HG02759 (cell line): ENCODE data around the gene SLC16A4.
"Not testable (repeated sequence)": the region's sequence is repeated elsewhere in the genome, so short reads cannot be mapped to it uniquely, and the experiment has no call there.

ENCODE experiments used
- ATAC-seq: cut with Tn5 transposase; IDR thresholded peaks from one replicate; pipeline ENCODE4 v1.9.1; 2021; ENCODE audit warnings: mild to moderate bottlenecking, moderate library complexity; ENCODE audit not compliant: unreplicated experiment

Gene SLC16A4

GRCh38 chr1:110390692-110391245 lies at the start of gene SLC16A4:
TSS of gene SLC16A4 (minus strand) at chr1:110391026. CDS start at chr1:110389323, 1,703 bp downstream.
- ATAC-seq, result no peak

- ATAC-seq, result not testable (repeated sequence)
These were observed 49.0 kb upstream of the SLC16A4 start for GRCh38 chr1:110439873-110440272.

GRCh38 chr1:110438893-110439292 lies 48.1 kb upstream of the SLC16A4 start:
- ATAC-seq, result no peak

- not testable (repeated sequence) for ATAC-seq
These were observed 46.9 kb upstream of the SLC16A4 start for GRCh38 chr1:110437645-110438299.

- no peak for ATAC-seq
These were observed 45.8 kb upstream of the SLC16A4 start for GRCh38 chr1:110436635-110437034.

- no peak for ATAC-seq
These were observed 44.1 kb upstream of the SLC16A4 start for GRCh38 chr1:110434946-110435345.

- no peak for ATAC-seq
These were observed 43.0 kb upstream of the SLC16A4 start for GRCh38 chr1:110433803-110434202.

- ATAC-seq, result no peak
These were observed 42.4 kb upstream of the SLC16A4 start for GRCh38 chr1:110433213-110433612.

GRCh38 chr1:110430901-110431300 lies 40.1 kb upstream of the SLC16A4 start:
- ATAC-seq, result no peak

- no peak for ATAC-seq
These were observed 39.5 kb upstream of the SLC16A4 start for GRCh38 chr1:110430366-110430765.

GRCh38 chr1:110428946-110429345 lies 38.1 kb upstream of the SLC16A4 start:
- no peak for ATAC-seq

GRCh38 chr1:110426854-110427253 lies 36.0 kb upstream of the SLC16A4 start:
- no peak for ATAC-seq

- no peak for ATAC-seq
These were observed 34.9 kb upstream of the SLC16A4 start for GRCh38 chr1:110425612-110426152.

GRCh38 chr1:110424699-110425611 lies 34.1 kb upstream of the SLC16A4 start:
- no peak for ATAC-seq

GRCh38 chr1:110420874-110421793 lies 30.3 kb upstream of the SLC16A4 start:
- no peak for ATAC-seq

GRCh38 chr1:110420023-110420662 lies 29.3 kb upstream of the SLC16A4 start:
- no peak for ATAC-seq

- ATAC-seq, result no peak
These were observed 27.9 kb upstream of the SLC16A4 start for GRCh38 chr1:110418729-110419128.

- not testable (repeated sequence) for ATAC-seq
These were observed 22.2 kb upstream of the SLC16A4 start for GRCh38 chr1:110413045-110413444.

- ATAC-seq, result no peak
These were observed 21.8 kb upstream of the SLC16A4 start for GRCh38 chr1:110412576-110412975.

GRCh38 chr1:110411173-110411735 lies 20.4 kb upstream of the SLC16A4 start:
- no peak for ATAC-seq
